ENCODE results near the gene MUSK. TPM values are rescaled to one million over a fixed set of nuclear protein-coding genes. Genes with fewer than 3 reads are reported as not detected.

Gene MUSK
- total RNA-seq, 2 experiments from 2014 or later = not detected

- no peaks in the 10 kb centered on the region for H3K27me3 Mint-ChIP-seq
- ATAC-seq (no peak), DNase-seq (no peak)
- no peak overlapping the region for H3K27ac Mint-ChIP-seq
- ChIA-PET CTCF (no interaction called here), POLR2A (no interaction called here)
- no peaks in the 10 kb centered on the region for H3K4me1 Mint-ChIP-seq (ENCODE audit: low read depth)
- H3K4me3 Mint-ChIP-seq = no peak overlapping the region
- H3K36me3 Mint-ChIP-seq (ENCODE audit: low read depth) = no peaks in the 10 kb centered on the region
- no peaks in the 10 kb centered on the region for H3K9me3 Mint-ChIP-seq
- intact Hi-C loops (cut with micrococcal nuclease) = no loop called here
- TF ChIP-seq CTCF (IDR thresholded peaks at IDR 0.05) = no peak
These were observed 79.8 kb downstream of the MUSK start for GRCh38 chr9:110748251-110748893.

- no peak overlapping the region for H3K27ac Mint-ChIP-seq
- H3K4me1 Mint-ChIP-seq (ENCODE audit: low read depth) = no peaks in the 10 kb centered on the region
- no peak for DNase-seq
- H3K27me3 Mint-ChIP-seq = no peaks in the 10 kb centered on the region
- H3K9me3 Mint-ChIP-seq = no peaks in the 10 kb centered on the region
- no peak for ATAC-seq
- TF ChIP-seq CTCF (IDR thresholded peaks at IDR 0.05) = no peak
- H3K4me3 Mint-ChIP-seq = no peak overlapping the region
- CTCF ChIA-PET = no interaction called here
- POLR2A ChIA-PET = no interaction called here
- no peaks in the 10 kb centered on the region for H3K36me3 Mint-ChIP-seq (ENCODE audit: low read depth)
- intact Hi-C loops (cut with micrococcal nuclease) = no loop called here
These were observed 81.7 kb downstream of the MUSK start for GRCh38 chr9:110750272-110750671.

- H3K27me3 Mint-ChIP-seq = no peaks in the 10 kb centered on the region
- H3K27ac Mint-ChIP-seq = no peak overlapping the region
- no peaks in the 10 kb centered on the region for H3K4me1 Mint-ChIP-seq (ENCODE audit: low read depth)
- CTCF ChIA-PET = no interaction called here
- no peak for TF ChIP-seq CTCF (IDR thresholded peaks at IDR 0.05)
- no peak overlapping the region for H3K4me3 Mint-ChIP-seq
- no peaks in the 10 kb centered on the region for H3K9me3 Mint-ChIP-seq
- ATAC-seq (no peak), DNase-seq (no peak)
- no peaks in the 10 kb centered on the region for H3K36me3 Mint-ChIP-seq (ENCODE audit: low read depth)
- POLR2A ChIA-PET = no interaction called here
- intact Hi-C loops (cut with micrococcal nuclease) = no loop called here
These were observed 83.4 kb downstream of the MUSK start for GRCh38 chr9:110751971-110752370.

GRCh38 chr9:110752766-110753165 is 84.2 kb downstream of the MUSK start:
- intact Hi-C loops (cut with micrococcal nuclease) = no loop called here
- Mint-ChIP-seq H3K9me3 (no peaks in the 10 kb centered on the region), H3K36me3 (ENCODE audit: low read depth) (no peaks in the 10 kb centered on the region), H3K4me1 (ENCODE audit: low read depth) (no peaks in the 10 kb centered on the region), H3K27ac (no peak overlapping the region), H3K27me3 (no peaks in the 10 kb centered on the region), H3K4me3 (no peak overlapping the region)
- no peak for DNase-seq
- POLR2A ChIA-PET = no interaction called here
- no peak for TF ChIP-seq CTCF (IDR thresholded peaks at IDR 0.05)
- ATAC-seq = no peak
- CTCF ChIA-PET = no interaction called here

- ChIA-PET CTCF (no interaction called here), POLR2A (no interaction called here)
- no peak for ATAC-seq
These were observed 85.2 kb downstream of the MUSK start for GRCh38 chr9:110753731-110754231.

More at GRCh38 chr9:110753731-110754231, 85.2 kb downstream of the MUSK start:
- Mint-ChIP-seq H3K4me1 (ENCODE audit: low read depth) (no peaks in the 10 kb centered on the region), H3K36me3 (ENCODE audit: low read depth) (no peaks in the 10 kb centered on the region), H3K27me3 (no peaks in the 10 kb centered on the region), H3K4me3 (no peak overlapping the region), H3K27ac (no peak overlapping the region), H3K9me3 (no peaks in the 10 kb centered on the region)
- no peak for DNase-seq
- TF ChIP-seq CTCF (IDR thresholded peaks at IDR 0.05) = no peak
- intact Hi-C loops (cut with micrococcal nuclease) = no loop called here

Measured in activated CD8-positive, alpha-beta T cell treated with anti-CD3 and anti-CD28 coated beads for 36 hours (primary cell).